Endodermal cell (in vitro differentiated cells): Measurements from ENCODE around the gene GTF2A1. TPM values are rescaled to one million over a fixed set of nuclear protein-coding genes. Genes with fewer than 3 reads are reported as not detected.

Source experiments
- DNase-seq: peaks from one replicate; pipeline ENCODE4 v3.0.0-alpha.2; 2017
- H3K27ac ChIP-seq: 2 replicates; pipeline ENCODE4 v1.5.1; 2013; ENCODE audit warnings: mild to moderate bottlenecking, low read depth, low read length, moderate library complexity
- H3K27me3 ChIP-seq: 2 replicates; pipeline ENCODE4 v1.6.1; 2013; ENCODE audit warnings: mild to moderate bottlenecking, low read length, moderate library complexity; ENCODE audit not compliant: insufficient read depth, control insufficient read depth, poor library complexity, severe bottlenecking
- H3K36me3 ChIP-seq: 2 replicates; pipeline ENCODE4 v1.7.0; 2013; ENCODE audit warnings: mild to moderate bottlenecking, low read length, moderate library complexity; ENCODE audit not compliant: control insufficient read depth, insufficient read depth
- H3K4me1 ChIP-seq: one replicate; pipeline ENCODE4 v1.7.0; 2013; ENCODE audit warnings: low read length; ENCODE audit not compliant: control insufficient read depth, insufficient read depth
- H3K4me3 ChIP-seq: 2 replicates; pipeline ENCODE4 v1.5.1; 2013; ENCODE audit warnings: mild to moderate bottlenecking, low read length, moderate library complexity
- H3K9ac ChIP-seq: 2 replicates; pipeline ENCODE4 v1.6.1; 2013; ENCODE audit warnings: mild to moderate bottlenecking, low read length, moderate library complexity; ENCODE audit not compliant: poor library complexity, severe bottlenecking; ENCODE audit errors: extremely low read depth
- H3K9me3 ChIP-seq: 2 replicates; pipeline ENCODE4 v1.6.1; 2013; ENCODE audit warnings: mild to moderate bottlenecking, low read length, moderate library complexity; ENCODE audit not compliant: control insufficient read depth
- H3K27ac Mint-ChIP-seq: 2 replicates; pipeline ENCODE4 v1.8.0; 2020; ENCODE audit warnings: mixed read lengths
- H3K27me3 Mint-ChIP-seq: 2 replicates; pipeline ENCODE4 v1.8.0; 2021; ENCODE audit warnings: mild to moderate bottlenecking, mixed read lengths; ENCODE audit not compliant: insufficient read depth
- H3K36me3 Mint-ChIP-seq: 2 replicates; pipeline ENCODE4 v1.8.0; 2020; ENCODE audit warnings: low read depth, mixed read lengths
- H3K4me1 Mint-ChIP-seq: 2 replicates; pipeline ENCODE4 v1.8.0; 2020; ENCODE audit warnings: mixed read lengths
- H3K4me3 Mint-ChIP-seq: 2 replicates; pipeline ENCODE4 v1.8.0; 2020; ENCODE audit warnings: mild to moderate bottlenecking, moderate library complexity, mixed read lengths
- H3K9me3 Mint-ChIP-seq: 2 replicates; pipeline ENCODE4 v1.8.0; 2020; ENCODE audit warnings: mild to moderate bottlenecking, mixed read lengths
- WGBS, 2 experiments: methylation state at CpG; one replicate each; pipeline versions ENCODE4 v1.1.5 to v1.1.7; 2013; ENCODE audit warnings: missing lambda C conversion rate in 2 of 2, mixed read lengths in 1 of 2; ENCODE audit not compliant: insufficient coverage in 1 of 2, insufficient read length in 1 of 2; 5-methylcytosine and 5-hydroxymethylcytosine counted together
- total RNA-seq, 2 donors: library from RNA; stranded (reverse); fragmentation: NEBNext Ultra II Directional in 1 of 2; extraction: Animal tissue kit (Norgen Biotek cat#: 25700) in 1 of 2; gene quantifications; 2 replicates in 1 of 2; 3 replicates in 1 of 2; pipeline ENCODE4 v1.2.1, GENCODE V29; 2021
- TF ChIP-seq, protein P1 (sequence below): fragments of 200-600 bp; sonication (generic); conservative IDR thresholded peaks from 2 replicates; pipeline ENCODE4 v1.5.0; 2021; ENCODE audit warnings: antibody characterized with exemption, mild to moderate bottlenecking

Gene GTF2A1
- total RNA-seq, 2 donors from 2014 or later, result 34.3 to 34.4 TPM

- Mint-ChIP-seq H3K4me1 (peaks cover 10% of the 10 kb centered on the region), H3K27me3 (no peaks in the 10 kb centered on the region), H3K4me3 (no peak overlapping the region), H3K27ac (no peak overlapping the region), H3K36me3 (peaks cover 68% of the 10 kb centered on the region), H3K9me3 (no peaks in the 10 kb centered on the region)
- Histone ChIP-seq H3K9ac (no peak overlapping the region), H3K27ac (no peak overlapping the region), H3K4me3 (no peak overlapping the region), H3K36me3 (peaks cover 89% of the 10 kb centered on the region), H3K9me3 (no peaks in the 10 kb centered on the region), H3K4me1 (no peaks in the 10 kb centered on the region), H3K27me3 (no peaks in the 10 kb centered on the region)
- 100% methylated on average over 2 of the region's 2 CpGs; no CpG with 5 or more reads in 1 of the 2 experiments for whole genome bisulfite sequencing, 2 experiments
- TF ChIP-seq, protein P1, sequence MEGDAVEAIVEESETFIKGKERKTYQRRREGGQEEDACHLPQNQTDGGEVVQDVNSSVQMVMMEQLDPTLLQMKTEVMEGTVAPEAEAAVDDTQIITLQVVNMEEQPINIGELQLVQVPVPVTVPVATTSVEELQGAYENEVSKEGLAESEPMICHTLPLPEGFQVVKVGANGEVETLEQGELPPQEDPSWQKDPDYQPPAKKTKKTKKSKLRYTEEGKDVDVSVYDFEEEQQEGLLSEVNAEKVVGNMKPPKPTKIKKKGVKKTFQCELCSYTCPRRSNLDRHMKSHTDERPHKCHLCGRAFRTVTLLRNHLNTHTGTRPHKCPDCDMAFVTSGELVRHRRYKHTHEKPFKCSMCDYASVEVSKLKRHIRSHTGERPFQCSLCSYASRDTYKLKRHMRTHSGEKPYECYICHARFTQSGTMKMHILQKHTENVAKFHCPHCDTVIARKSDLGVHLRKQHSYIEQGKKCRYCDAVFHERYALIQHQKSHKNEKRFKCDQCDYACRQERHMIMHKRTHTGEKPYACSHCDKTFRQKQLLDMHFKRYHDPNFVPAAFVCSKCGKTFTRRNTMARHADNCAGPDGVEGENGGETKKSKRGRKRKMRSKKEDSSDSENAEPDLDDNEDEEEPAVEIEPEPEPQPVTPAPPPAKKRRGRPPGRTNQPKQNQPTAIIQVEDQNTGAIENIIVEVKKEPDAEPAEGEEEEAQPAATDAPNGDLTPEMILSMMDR, result no peak
- no peak for DNase-seq
These were observed 22.1 kb downstream of the GTF2A1 start for GRCh38 chr14:81198651-81199050.

DNA sequence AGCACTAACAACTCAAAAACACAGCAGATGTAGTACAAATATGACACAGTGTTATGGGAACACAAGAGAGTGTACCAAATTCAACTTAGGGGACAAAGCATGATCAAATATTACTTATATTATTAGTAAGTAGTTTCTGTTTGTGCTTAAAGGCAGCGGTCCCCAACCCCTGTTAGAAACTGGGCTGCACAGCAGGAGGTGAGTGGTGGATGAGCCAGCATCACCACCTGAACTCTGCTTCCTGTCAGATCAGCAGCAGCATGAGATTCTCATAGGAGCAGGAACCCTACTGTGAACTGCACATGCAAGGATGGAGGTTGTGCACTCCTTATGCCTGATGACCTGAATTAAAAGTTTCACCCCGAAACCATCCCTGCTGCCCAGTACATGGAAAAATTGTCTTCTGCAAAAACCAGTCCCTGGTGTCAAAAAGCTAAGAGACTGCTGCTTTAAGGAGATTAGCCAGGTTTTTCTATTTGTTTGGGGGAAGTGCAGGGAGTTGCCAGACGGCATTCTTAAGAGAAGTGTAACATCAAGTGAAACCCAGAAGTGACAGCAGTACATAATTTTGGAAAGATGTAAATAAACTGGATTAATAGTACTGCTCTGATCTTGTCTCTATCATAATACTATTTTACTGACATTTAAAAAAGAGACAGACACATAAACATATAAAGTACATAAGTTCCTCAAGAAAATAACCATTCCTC is 26.7 kb downstream of the GTF2A1 start:
- Histone ChIP-seq H3K4me3 (no peak overlapping the region), H3K27ac (no peak overlapping the region), H3K27me3 (no peaks in the 10 kb centered on the region), H3K9me3 (no peaks in the 10 kb centered on the region), H3K36me3 (peaks cover 84% of the 10 kb centered on the region), H3K9ac (no peak overlapping the region), H3K4me1 (no peaks in the 10 kb centered on the region)
- Mint-ChIP-seq H3K27me3 (no peaks in the 10 kb centered on the region), H3K27ac (peak overlapping the region; percentile 65), H3K36me3 (peaks cover 67% of the 10 kb centered on the region), H3K4me3 (no peak overlapping the region), H3K9me3 (no peaks in the 10 kb centered on the region), H3K4me1 (peaks cover 10% of the 10 kb centered on the region)
- DNase-seq, result no peak
- TF ChIP-seq, protein P1, result no peak
- WGBS, 2 experiments, result 90 to 100% methylated on average over 2 to 3 of the region's 3 CpGs

GRCh38 chr14:81192594-81192993 is 28.2 kb downstream of the GTF2A1 start:
- DNase-seq, result no peak
- TF ChIP-seq, protein P1, result no peak
- H3K9me3 ChIP-seq, result no peaks in the 10 kb centered on the region
- H3K4me3 Mint-ChIP-seq, result no peak overlapping the region
- no peaks in the 10 kb centered on the region for H3K4me1 ChIP-seq
- 88 to 100% methylated on average over 1 to 2 of the region's 2 CpGs for whole genome bisulfite sequencing, 2 experiments
- H3K36me3 ChIP-seq, result peaks cover 85% of the 10 kb centered on the region
- H3K4me1 Mint-ChIP-seq, result peaks cover 10% of the 10 kb centered on the region
- no peak overlapping the region for H3K27ac Mint-ChIP-seq
- no peak overlapping the region for H3K27ac ChIP-seq
- H3K36me3 Mint-ChIP-seq, result peaks cover 74% of the 10 kb centered on the region
- no peaks in the 10 kb centered on the region for H3K9me3 Mint-ChIP-seq
- H3K9ac ChIP-seq, result no peak overlapping the region
- no peaks in the 10 kb centered on the region for H3K27me3 ChIP-seq
- H3K4me3 ChIP-seq, result no peak overlapping the region
- no peaks in the 10 kb centered on the region for H3K27me3 Mint-ChIP-seq
